Activated CD8-positive, alpha-beta memory T cell treated with anti-CD3 and anti-CD28 coated beads for 36 hours (primary cell): ENCODE data around the gene EP300. TPM values are rescaled to one million over a fixed set of nuclear protein-coding genes. Genes with fewer than 3 reads are reported as not detected.

Source experiments
- CTCF ChIA-PET: fragments of 350-600 bp; sonication (Branson Sonifier 250); formaldehyde crosslinking; loops from one replicate; lab custom pipeline; 2021; ENCODE audit warnings: antibody characterized with exemption; lab: Charles Lee
- POLR2A ChIA-PET: fragments of 350-600 bp; sonication (Branson Sonifier 250); formaldehyde crosslinking; loops from one replicate; lab custom pipeline; 2021; ENCODE audit warnings: antibody characterized with exemption; lab: Charles Lee
- total RNA-seq, 2 experiments: library from RNA; stranded (reverse); gene quantifications; one replicate each; pipeline ENCODE4 v1.2.3, GENCODE V29; 2021

The EP300 gene
- total RNA-seq, 2 experiments from 2014 or later = 45.5 to 48.3 TPM

DNA sequence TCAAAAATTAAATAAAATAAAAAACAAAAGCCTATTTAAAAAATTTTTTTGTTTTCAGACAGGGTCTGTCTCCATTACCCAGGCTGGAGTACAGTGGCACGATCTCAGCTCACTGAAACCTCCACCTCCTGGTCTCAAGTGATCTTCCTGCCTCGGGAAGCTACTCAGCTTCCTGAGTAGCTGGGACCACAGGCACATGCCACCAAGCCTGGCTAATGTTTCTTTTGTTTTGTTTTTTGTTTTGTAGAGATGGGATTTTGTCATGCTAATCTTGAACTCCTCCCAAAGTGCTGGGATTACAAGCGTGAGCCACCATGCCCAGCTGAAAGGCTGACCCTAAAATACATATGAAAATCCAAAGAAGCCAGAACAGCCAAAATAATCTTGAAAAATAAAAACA is 92.3 kb downstream of the EP300 start:
- ChIA-PET POLR2A (interaction anchor here (0.6 kb wide), 1 partner anchor 1650 kb away, joined by 3 read pairs; no protein-coding TSS in a partner anchor), CTCF (interaction anchor here (0.7 kb wide), 1 partner anchor 216 kb away, joined by 4 read pairs; no protein-coding TSS in a partner anchor)

- CTCF ChIA-PET = interaction anchor here (0.7 kb wide), 1 partner anchor 197 kb away, joined by 3 read pairs; no protein-coding TSS in a partner anchor
- POLR2A ChIA-PET = no interaction called here
Observed at GRCh38 chr22:41191467-41191866, 99.1 kb downstream of the EP300 start.

DNA sequence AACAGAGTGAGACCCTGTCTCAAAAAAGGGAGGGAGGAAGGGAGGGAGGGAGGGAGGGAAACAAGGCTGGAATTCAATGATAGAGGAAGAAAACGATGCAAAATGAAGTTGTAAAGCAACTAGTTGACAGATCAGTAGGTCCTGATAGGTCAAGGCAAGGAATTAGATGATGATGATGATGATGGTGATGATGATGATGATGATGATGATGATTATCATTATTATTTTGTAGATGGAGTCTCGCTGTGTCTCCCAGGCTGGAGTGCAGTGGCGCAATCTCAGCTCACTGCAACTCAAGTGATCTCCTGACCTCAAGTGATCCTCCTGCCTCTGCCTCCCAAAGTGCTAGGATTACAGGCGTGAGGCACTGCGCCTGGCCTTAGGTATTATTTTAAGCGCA is 101.4 kb downstream of the EP300 start:
- POLR2A ChIA-PET = no interaction called here

DNA sequence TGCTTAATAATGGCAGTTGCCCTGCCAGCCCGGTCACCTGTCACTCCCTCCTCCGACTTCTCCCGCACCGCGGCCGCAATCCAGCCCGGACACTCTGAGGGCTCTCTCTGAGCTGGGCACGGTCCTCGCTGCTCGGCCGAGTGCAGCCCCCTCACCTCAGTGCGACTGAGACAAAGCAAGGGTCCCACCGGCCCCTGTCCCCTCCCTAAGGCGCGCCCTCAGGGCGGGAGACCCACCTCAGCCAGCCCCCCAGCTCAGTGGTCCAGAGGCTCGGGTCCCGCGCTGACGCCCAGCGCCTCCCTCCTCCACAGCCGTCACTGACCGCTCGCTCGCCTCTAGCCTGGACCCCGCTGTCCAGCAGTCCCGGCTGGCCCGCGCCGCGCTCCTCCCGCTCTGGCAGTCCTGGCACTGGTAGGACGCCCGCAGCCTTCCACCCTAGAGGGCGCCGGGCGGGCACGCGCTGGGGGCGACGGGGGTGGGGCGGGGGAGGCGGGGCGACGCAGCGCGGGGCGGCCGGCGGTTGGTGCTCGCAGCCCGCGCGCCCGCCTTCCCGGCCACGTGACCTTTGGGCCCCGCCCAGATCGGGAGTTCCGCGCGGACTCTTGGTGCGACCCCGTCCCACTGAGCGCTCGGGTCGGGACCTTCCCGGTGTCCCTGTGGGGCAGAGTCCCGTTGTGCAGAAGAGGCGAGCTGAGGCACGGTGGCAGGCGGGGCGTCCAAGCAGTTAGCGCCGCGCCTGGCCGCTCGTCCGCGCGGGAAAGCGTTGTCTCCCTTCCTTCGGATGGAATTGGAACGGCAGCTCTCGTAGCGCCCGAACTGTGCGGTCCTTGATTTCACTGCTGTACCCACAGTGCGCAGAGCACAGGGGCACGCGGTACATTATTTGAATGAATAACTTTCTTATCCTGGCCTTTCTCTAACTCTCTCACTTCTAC is 104.9 kb downstream of the EP300 start:
- CTCF ChIA-PET = interaction anchor here (0.6 to 1.8 kb wide), 5 partner anchors 10 to 461 kb away, joined by 3 to 8 read pairs (median 5); no protein-coding TSS in a partner anchor
- POLR2A ChIA-PET = interaction anchor here (0.6 to 1.3 kb wide), 3 partner anchors 9 to 569 kb away, joined by 3 to 8 read pairs (median 4); no protein-coding TSS in a partner anchor

More for the DNA sequence above, 101.4 kb downstream of the EP300 start:
- CTCF ChIA-PET = no interaction called here

DNA sequence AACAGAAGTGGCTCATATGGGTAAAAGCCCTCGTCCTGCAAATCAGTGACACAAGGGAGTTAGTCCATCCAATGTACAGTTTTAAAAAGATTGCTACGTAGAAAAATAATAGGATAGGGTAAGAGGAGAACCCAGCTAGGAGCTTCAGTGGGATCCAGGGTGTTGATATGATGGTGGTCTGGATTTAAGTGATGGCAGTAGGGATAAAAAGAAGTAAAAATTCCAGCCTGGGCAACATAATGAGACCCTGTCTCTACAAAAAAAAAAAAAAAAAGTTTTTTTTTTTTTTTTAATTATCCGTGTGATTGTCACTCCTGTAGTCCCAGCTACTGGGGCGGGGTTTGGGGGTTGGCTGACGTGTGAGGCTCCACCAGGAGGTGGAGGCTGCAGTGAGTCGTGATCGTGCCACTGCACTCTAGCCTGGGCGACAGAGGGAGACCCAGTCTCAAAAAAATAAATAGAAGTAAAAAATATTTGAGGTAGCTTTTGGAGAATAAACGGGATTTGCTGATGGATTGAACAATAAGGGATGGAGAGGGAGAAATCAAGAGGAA is 105.7 kb downstream of the EP300 start:
- CTCF ChIA-PET = interaction anchor here (0.6 to 1.8 kb wide), 7 partner anchors 9 to 1271 kb away, joined by 3 to 8 read pairs (median 6); no protein-coding TSS in a partner anchor
- POLR2A ChIA-PET = interaction anchor here (0.5 to 1.3 kb wide), 5 partner anchors 9 to 195 kb away, joined by 3 to 4 read pairs (median 3); no protein-coding TSS in a partner anchor

DNA sequence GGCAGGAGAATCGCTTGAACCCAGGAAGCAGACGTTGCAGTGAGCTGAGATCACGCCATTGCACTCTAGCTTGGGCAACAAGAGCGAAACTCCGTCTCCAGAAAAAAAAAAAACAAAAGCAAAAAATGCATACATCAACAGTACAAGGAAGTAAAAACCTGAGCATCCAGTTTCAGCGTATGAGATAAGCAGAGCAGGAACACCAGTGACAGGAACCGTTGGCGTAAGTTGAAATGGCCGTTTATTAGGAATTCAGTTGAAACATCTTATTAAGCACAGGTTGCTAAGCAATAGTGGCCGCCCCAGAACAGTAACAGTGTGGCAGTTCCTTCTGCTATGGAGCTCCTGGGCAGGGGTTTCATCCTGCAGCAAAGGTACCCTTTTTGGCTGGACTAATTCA is 108.7 kb downstream of the EP300 start:
- CTCF ChIA-PET = interaction anchor here (1.6 kb wide), 1 partner anchor 37 kb away, joined by 4 read pairs; no protein-coding TSS in a partner anchor
- POLR2A ChIA-PET = no interaction called here

GRCh38 chr22:41203118-41203517 is 110.7 kb downstream of the EP300 start:
- POLR2A ChIA-PET = no interaction called here
- CTCF ChIA-PET = no interaction called here

- POLR2A ChIA-PET = no interaction called here
- CTCF ChIA-PET = no interaction called here
Observed at GRCh38 chr22:41204066-41204465, 111.7 kb downstream of the EP300 start.

GRCh38 chr22:41204992-41205900 is 112.9 kb downstream of the EP300 start, which contains the start of gene L3MBTL2:
TSS of gene L3MBTL2 (plus strand) at chr22:41205312. CDS start at chr22:41205363, 51 bp downstream.
- ChIA-PET POLR2A (interaction anchor here (0.5 kb wide), 1 partner anchor 1938 kb away, joined by 5 read pairs; no protein-coding TSS in a partner anchor), CTCF (no interaction called here)

DNA sequence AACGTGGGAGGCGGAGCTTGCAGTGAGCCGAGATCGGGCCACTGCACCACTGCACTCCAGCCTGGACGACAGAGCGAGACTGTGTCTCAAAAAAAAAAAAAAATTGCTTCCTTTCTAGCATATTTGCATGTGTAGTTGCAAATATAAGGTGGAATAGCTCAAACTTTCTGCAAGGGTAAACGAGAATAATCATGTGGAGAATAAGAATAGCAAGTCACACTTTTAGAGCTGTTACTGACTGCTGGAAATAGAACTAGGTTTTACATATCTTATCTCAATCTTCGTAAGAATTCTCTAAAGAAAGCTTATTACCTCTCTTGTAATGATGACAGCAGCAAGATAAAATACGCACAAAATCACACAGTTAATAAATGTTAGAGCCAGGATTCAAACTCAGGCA is 114.3 kb downstream of the EP300 start:
- CTCF ChIA-PET = interaction anchor here (0.7 to 2.3 kb wide), 3 partner anchors 9 to 284 kb away, joined by 3 to 8 read pairs (median 3); no protein-coding TSS in a partner anchor
- POLR2A ChIA-PET = interaction anchor here (0.7 to 0.9 kb wide), 2 partner anchors 10 to 95 kb away, joined by 4 to 8 read pairs; partner anchors contain the start of gene ZC3H7B

- CTCF ChIA-PET = interaction anchor here (1.1 kb wide), 1 partner anchor 23 kb away, joined by 3 read pairs; no protein-coding TSS in a partner anchor
Observed at GRCh38 chr22:41215409-41215808, 123.0 kb downstream of the EP300 start.

GRCh38 chr22:41215926-41216325 is 123.5 kb downstream of the EP300 start:
- POLR2A ChIA-PET = no interaction called here
- CTCF ChIA-PET = interaction anchor here (0.6 to 1.1 kb wide), 2 partner anchors 12 to 22 kb away, joined by 3 read pairs; no protein-coding TSS in a partner anchor

More at GRCh38 chr22:41215409-41215808, 123.0 kb downstream of the EP300 start:
- POLR2A ChIA-PET = no interaction called here

- POLR2A ChIA-PET = interaction anchor here (0.8 kb wide), 1 partner anchor 243 kb away, joined by 3 read pairs; no protein-coding TSS in a partner anchor
- CTCF ChIA-PET = interaction anchor here (0.6 kb wide), 1 partner anchor 10 kb away, joined by 3 read pairs; no protein-coding TSS in a partner anchor
Observed at GRCh38 chr22:41216984-41217383, 124.6 kb downstream of the EP300 start.

DNA sequence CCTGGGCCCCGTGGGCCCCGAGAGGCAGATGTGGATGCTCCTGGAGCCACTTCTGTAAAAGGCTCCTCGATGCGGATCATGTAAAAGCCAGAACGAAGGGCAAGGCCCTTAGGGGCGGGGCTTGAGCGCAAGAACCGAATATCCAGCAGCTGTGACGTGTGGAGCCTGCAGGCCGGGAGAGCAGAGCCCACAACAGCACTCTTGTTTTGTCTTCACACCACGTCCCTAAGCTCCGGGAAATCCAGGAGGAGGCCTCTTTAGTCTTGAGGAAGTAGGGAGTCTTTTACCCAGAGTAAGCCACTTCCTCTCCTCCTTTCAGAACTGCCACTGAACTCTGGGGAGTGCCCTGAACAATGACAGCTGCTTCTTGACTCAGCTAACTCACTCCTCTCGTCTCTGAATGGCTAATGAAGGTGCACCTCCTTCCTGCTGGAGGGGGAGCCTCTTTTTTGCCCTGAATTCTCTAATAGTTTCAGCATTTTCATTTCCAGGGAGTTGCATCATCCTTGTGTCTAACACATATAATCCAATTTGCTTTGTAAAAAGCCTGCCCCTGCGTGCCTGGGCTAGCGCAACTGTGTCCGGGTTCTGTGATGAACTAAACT is 125.3 kb downstream of the EP300 start:
- ChIA-PET CTCF (interaction anchor here (0.6 kb wide), 1 partner anchor 11 kb away, joined by 3 read pairs; no protein-coding TSS in a partner anchor), POLR2A (interaction anchor here (0.8 kb wide), 1 partner anchor 243 kb away, joined by 3 read pairs; no protein-coding TSS in a partner anchor)

- ChIA-PET POLR2A (no interaction called here), CTCF (no interaction called here)
Observed at GRCh38 chr22:41222846-41223507, 130.6 kb downstream of the EP300 start.

GRCh38 chr22:41223535-41223934 is 131.1 kb downstream of the EP300 start:
- CTCF ChIA-PET = no interaction called here
- POLR2A ChIA-PET = no interaction called here
